NCI-H748 treated with DMSO at 0.1 percent for 48 hours (cell line): ENCODE results near the gene AFM.

ENCODE experiments used
- DNase-seq: peaks from one replicate; lab custom pipeline; 2025; lab: John Stamatoyannopoulos, UW

Gene AFM

DNA sequence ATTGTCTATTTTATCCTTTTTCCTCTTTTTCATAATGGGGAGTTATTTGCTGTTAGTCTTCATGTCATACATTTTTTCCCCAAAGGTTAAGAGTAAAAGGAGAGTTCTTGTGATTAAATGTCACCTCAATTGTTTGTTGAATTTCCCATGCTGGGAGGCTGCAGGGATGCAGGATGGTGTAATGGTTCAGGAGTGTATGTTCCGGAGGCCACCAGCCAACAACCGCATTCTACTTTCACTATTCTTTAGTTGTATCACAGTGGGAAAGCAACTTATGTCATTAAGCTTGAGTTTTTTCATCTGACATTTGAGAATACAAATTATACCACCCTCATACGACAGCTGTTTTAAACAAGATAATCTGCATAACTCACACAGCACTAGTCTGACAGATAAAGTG is 30.1 kb upstream of the AFM start:
- DNase-seq = peak; percentile 74

GRCh38 chr4:73451981-73452747 is 29.4 kb upstream of the AFM start:
- no peak for DNase-seq

DNA sequence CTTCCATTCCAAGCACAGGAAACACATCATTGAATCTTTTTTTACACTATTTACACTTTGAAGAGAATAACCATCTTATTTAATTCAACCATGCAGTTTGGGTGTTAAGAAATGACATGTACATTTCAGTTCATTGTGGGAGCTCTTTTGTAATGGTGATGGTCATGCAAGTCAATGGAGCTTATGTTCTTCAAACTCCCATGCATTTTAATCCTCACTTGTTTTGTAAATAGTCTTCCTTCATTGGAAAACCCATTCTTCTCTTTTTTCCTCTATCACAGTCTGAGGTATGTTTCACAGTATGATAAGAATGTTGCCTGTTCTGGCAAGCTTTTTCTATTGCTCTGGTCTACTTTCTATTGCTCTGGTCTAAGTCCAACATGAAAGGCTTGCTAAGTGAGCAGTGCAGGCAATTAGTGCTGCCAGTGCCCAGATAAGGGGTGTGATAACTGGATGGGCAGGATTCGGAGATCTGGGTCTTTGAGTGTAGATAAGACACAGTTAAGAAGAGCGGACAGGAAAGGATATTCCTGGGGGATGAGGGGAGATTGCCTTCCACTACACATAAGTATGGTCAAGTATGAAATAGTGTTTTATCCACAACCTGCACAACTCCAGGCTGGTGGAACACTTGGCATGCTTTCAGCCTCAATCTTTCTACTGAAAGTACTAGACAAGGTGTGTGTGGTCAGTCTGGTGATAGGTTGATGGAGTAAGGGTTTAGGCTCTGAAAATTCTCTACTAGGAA is 28.4 kb upstream of the AFM start:
- no peak for DNase-seq

DNA sequence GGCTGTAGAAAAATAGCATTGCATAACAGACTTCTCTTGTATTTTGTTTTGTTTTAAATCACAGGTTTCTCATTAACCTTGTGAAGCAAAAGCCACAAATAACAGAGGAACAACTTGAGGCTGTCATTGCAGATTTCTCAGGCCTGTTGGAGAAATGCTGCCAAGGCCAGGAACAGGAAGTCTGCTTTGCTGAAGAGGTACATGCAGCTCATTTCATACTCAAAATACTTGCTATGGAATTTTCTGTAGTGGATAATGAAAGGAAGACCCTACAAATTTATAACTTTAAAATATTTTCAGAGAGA is 27.9 kb upstream of the AFM start:
- DNase-seq = no peak

GRCh38 chr4:73454920-73455319 is 26.6 kb upstream of the AFM start:
- no peak for DNase-seq

DNA sequence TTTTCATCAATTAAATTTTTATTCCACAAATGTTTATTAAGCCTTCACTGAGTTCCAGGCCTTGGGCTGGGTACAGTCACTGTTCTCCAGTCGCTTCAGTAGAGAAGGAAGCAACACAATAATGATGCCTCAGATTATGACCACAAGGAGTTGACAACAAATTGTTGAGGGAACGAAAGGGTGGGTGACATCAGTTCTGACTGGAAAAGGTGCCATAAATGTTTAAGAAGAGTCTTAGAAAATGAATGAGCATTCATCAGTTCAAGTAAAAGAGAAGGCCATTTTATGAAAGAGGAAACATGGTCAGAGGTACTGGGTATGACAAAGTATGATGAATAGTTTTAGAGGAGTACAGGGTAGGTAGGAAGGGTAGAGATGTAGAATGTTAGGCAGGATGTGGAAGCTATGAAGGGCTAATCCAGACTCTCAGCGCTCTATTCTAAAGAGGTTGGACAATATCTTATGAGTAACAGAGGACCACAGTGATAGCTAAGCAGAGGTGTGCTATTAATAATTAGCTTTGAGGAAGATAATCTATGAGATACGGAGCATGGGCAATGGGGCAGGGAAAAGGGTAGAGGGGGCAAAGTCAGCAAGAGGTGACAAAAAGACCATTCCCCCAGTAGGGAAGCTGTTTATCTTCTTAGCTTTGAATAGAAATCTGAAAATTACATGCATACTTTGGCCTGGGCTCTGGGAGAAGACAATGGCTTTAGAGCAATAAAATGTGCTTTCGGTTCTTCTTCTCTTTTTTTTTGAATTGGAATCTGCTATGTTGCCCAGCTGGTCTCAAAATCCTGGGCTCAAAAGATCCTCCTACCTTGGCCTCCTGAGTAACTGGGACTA is 25.1 kb upstream of the AFM start:
- no peak for DNase-seq

DNA sequence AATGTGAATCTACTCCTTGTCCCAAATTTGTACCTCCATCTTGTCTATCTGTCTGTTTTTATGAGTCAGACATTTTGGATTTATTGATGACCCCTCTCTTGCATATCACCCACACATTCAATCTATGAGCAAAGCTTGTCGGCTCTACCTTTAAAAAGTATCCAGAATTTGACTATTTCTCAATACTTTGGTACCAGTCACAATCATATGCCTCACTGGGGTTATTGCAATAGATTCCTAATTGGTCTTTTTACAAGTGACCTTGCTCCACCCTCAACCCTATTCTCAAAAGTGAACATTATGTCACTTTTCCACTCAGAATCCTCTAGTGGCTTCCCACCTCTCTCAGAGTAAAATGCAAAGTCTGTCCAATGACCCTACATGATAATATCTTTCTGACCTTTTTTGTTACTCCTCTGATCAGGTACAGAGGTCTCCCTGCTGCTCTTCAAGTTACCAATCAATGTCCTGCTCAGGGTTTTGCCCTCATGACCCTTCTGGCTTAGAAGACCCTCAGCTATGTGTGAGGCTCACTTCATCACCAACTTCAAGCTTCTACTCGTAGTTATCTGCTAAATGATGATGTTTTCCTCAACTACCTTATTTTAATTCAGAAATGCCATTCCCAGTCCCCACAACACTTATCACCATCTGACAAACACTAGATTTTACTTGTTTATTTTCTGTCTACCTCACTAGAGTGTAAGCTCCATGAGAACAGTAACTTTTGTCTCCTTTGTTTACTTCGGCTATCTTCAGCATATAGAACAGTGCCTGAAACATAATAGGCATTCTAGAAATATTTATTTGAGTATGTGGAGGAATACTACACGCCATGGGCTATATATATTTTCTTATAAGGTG is 23.1 kb upstream of the AFM start:
- DNase-seq = no peak

- no peak for DNase-seq
Observed at GRCh38 chr4:73459048-73459421, 22.5 kb upstream of the AFM start.

GRCh38 chr4:73460913-73461522 is 20.5 kb upstream of the AFM start:
- DNase-seq = no peak

DNA sequence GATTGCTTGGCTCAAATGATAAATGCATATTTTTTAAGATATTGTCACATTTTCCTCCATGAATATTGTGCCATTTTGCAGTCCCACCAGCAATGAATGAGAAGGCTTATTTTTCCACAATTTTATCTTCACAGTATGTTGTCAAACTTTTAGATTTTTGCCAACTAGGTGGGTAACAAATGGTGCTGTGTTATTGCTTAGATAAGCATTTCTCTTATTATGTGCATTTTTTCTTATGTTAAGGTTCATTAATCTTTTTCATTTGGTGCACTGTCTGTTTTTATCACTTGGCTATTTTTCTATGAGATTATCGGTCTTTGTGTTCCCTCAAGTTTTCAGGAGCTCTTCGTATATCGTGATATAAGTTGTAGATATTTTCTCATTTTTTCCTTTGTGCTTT is 13.4 kb upstream of the AFM start:
- no peak for DNase-seq

DNA sequence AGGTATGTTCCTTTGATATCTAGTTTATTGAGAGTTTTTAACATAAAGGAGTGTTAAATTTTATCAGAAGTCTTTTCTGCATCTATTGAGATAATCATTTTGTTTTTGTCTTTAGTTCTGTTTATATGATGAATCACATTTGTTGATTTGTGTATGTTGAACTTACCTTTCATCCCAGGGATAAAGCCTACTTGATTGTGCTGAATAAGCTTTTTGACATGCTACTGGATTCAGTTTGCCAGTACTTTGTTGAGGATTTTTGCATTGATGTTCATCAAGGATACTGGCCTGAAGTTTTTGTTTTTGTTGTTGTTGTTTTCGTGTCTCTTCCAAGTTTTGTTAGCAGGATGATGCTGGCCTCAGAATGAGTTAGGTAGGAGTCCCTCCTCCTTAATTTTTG is 10.8 kb upstream of the AFM start:
- no peak for DNase-seq

DNA sequence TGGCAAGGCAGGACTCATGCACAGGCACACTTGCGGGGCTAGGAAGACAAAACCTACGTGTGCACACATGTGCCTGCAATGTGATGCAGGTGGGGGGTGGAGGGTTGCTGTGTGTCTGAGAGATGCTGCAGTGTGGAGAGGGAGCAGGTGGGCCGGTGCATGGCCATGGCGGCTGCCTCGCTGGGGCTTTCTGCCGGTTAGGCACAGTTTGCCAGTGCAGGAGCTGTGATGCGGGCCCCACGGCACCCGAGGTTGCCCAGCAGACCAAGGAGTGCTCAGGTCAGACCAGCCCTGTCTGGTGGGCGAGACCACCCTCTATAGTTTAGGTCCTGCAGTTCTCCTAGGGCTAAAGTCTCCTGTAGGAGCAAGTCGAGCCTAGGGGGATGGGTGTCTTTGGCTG is 4.4 kb upstream of the AFM start:
- DNase-seq = no peak

DNA sequence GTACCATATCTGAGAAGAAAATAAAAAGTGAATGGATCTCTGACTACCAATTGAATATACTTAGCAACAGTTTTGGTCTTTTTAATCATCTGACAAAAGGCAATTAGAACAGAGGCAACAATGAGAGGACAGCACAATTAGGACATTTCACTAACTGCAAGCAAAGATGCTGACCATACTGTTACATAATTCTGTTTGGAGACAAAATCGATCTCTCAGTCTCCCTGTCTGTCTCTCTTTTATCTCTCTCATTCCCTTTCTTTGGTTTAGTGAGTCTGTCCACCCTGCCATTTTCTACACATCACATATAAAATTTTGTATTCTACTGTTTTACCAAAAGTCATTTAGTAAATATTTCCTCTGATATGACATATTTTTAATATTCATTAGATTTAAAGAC is 2.2 kb upstream of the AFM start:
- DNase-seq = no peak

DNA sequence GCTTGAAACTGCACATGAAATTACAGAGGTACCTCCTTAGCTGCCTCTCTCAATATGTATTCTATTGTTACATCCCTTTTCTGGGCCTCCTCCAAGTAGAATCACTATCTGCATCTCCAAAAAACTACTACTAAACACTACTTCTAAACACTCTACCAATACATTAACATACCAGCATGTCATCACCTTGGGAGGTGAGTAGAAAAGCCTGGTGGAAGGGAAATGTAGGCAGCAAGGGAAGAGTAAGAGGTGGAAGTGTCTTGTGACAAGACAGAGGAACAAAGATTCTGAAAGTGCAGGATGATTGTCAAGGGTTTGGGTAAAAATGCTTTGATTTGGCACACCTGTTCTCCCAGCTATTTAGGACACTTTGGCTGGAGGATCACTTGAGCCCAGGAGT is 3.5 kb downstream of the AFM start:
- no peak for DNase-seq

DNA sequence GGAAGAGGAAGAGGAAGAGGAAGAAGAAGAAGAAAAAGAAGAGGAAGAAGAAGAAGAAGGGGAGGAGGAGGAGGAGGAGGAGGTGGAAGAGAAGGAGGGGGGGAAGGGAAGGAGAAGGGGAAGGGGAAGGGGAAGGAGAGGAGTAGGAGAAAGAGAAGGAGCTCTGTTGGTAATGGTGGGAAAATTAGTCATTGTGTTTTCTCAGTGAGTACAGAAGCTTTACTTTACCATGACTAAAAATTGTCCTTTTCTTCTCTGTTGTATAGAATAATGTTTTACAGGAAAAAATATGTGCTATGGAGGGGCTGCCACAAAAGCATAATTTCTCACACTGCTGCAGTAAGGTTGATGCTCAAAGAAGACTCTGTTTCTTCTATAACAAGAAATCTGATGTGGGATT is 4.1 kb downstream of the AFM start:
- DNase-seq = no peak

GRCh38 chr4:73486497-73486896 is 5.0 kb downstream of the AFM start:
- DNase-seq = no peak

DNA sequence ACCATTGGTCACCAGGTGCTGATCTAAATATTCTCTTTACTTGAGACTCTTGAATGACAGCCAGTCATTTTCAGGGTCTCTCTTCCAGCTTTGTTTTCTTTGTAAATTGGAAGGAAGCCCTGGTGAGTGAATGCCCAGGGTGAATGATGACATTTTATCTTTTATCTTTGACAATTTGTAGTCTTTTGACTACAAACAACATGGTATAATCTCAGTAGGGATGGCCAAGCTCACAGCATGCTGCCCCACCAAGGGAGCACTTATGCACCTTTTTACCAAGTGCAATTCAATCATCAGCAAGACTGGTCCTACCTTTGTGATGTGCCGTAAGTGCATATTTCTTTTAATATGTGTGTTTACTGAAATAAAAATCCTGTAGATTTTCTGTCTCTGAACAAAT is 5.7 kb downstream of the AFM start:
- no peak for DNase-seq

DNA sequence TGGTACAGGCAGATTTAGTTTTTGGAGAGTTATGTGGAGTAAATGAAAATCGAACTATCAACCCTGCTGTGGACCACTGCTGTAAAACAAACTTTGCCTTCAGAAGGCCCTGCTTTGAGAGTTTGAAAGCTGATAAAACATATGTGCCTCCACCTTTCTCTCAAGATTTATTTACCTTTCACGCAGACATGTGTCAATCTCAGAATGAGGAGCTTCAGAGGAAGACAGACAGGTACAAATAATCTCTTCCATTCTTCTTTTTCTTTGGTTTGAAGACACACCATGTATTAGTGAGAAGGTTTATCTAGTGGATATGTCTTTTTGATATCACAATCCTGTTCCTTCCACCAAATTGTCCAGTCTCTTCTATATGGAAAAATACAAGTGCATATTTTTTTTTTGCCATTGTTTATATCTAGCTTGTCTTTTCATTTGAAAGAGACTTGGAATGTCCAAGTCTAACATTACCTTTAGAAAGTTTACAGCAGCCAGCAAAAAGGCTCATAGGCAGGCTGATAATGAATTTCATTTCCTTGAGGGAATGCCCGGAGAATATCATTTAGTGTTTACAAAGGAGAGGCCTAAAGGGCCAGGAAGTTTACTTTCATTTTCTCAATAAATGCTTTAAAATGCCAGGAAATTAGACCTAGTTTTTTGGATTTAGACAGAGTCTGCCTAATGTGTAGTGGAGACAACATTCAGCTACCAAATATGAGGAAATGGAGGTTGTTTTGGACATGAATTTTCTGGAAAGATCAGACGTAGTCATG is 18.6 kb downstream of the AFM start:
- no peak for DNase-seq

GRCh38 chr4:73501664-73502265 is 20.2 kb downstream of the AFM start:
- DNase-seq = no peak

- DNase-seq = no peak
Observed at GRCh38 chr4:73505567-73505966, 24.0 kb downstream of the AFM start.

DNA sequence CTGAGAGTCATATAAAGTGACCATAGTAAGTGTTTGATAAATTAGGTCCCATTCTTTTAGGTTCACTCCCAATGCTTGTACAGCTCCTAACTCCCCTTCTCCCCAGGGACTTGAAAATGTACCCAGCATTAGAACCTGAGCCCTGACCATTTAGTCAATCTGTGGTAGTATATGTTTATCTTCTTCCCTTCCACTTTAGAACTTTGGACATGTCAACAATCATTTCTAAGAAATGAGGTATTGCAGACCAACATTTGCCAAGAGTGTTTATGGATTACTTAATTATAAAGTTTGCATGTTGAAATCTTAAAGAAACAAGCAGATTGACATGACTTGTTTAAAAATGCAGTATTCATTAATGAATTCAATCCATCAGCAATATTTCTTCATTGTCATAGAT is 26.0 kb downstream of the AFM start:
- DNase-seq = no peak
